ENCODE results near the gene TGM6.

Gene TGM6

GRCh38 chr20:2364044-2364443 lies 16.7 kb upstream of the TGM6 start:
- no peak for DNase-seq (ENCODE audit: low read depth)

- DNase-seq (ENCODE audit: low read depth): no peak
Observed at GRCh38 chr20:2365091-2365490, 15.6 kb upstream of the TGM6 start.

- no peak for DNase-seq (ENCODE audit: low read depth)
Observed at GRCh38 chr20:2365666-2366065, 15.0 kb upstream of the TGM6 start.

- DNase-seq (ENCODE audit: low read depth): no peak
Observed at GRCh38 chr20:2368621-2369020, 12.1 kb upstream of the TGM6 start.

GRCh38 chr20:2373098-2373497 lies 7.6 kb upstream of the TGM6 start:
- no peak for DNase-seq (ENCODE audit: low read depth)

GRCh38 chr20:2374346-2375125 lies 6.2 kb upstream of the TGM6 start:
- no peak for DNase-seq (ENCODE audit: low read depth)

GRCh38 chr20:2378893-2379292 lies 1.8 kb upstream of the TGM6 start:
- no peak for DNase-seq (ENCODE audit: low read depth)

GRCh38 chr20:2379511-2380229 lies 1.0 kb upstream of the TGM6 start:
- no peak for DNase-seq (ENCODE audit: low read depth)

- DNase-seq (ENCODE audit: low read depth): no peak
Observed at GRCh38 chr20:2381303-2381702, 602 bp downstream of the TGM6 start.

- DNase-seq (ENCODE audit: low read depth): no peak
Observed at GRCh38 chr20:2382833-2383232, 2.1 kb downstream of the TGM6 start.

- DNase-seq (ENCODE audit: low read depth): no peak
Observed at GRCh38 chr20:2385026-2385425, 4.3 kb downstream of the TGM6 start.

- DNase-seq (ENCODE audit: low read depth): no peak
Observed at GRCh38 chr20:2385496-2385895, 4.8 kb downstream of the TGM6 start.

GRCh38 chr20:2386516-2387179 lies 5.9 kb downstream of the TGM6 start:
- DNase-seq (ENCODE audit: low read depth): no peak

GRCh38 chr20:2387180-2387577 lies 6.5 kb downstream of the TGM6 start:
- no peak for DNase-seq (ENCODE audit: low read depth)

GRCh38 chr20:2387580-2387979 lies 6.9 kb downstream of the TGM6 start:
- no peak for DNase-seq (ENCODE audit: low read depth)

GRCh38 chr20:2390951-2391675 lies 10.4 kb downstream of the TGM6 start:
- DNase-seq (ENCODE audit: low read depth): no peak

- DNase-seq (ENCODE audit: low read depth): no peak
Observed at GRCh38 chr20:2394411-2395055, 13.8 kb downstream of the TGM6 start.

GRCh38 chr20:2395136-2395535 lies 14.4 kb downstream of the TGM6 start:
- DNase-seq (ENCODE audit: low read depth): no peak

- DNase-seq (ENCODE audit: low read depth): no peak
Observed at GRCh38 chr20:2396241-2396814, 15.6 kb downstream of the TGM6 start.

- DNase-seq (ENCODE audit: low read depth): no peak
Observed at GRCh38 chr20:2397091-2397490, 16.4 kb downstream of the TGM6 start.

GRCh38 chr20:2397595-2398145 lies 17.0 kb downstream of the TGM6 start:
- no peak for DNase-seq (ENCODE audit: low read depth)

Measured in GM04504 (cell line).